Fibroblast of skin of abdomen (primary cell): ENCODE measurements around the gene SLC26A6.

Source experiments
- DNase-seq: peaks from one replicate; pipeline ENCODE4 v3.0.0-alpha.2; 2013

Gene SLC26A6

DNA sequence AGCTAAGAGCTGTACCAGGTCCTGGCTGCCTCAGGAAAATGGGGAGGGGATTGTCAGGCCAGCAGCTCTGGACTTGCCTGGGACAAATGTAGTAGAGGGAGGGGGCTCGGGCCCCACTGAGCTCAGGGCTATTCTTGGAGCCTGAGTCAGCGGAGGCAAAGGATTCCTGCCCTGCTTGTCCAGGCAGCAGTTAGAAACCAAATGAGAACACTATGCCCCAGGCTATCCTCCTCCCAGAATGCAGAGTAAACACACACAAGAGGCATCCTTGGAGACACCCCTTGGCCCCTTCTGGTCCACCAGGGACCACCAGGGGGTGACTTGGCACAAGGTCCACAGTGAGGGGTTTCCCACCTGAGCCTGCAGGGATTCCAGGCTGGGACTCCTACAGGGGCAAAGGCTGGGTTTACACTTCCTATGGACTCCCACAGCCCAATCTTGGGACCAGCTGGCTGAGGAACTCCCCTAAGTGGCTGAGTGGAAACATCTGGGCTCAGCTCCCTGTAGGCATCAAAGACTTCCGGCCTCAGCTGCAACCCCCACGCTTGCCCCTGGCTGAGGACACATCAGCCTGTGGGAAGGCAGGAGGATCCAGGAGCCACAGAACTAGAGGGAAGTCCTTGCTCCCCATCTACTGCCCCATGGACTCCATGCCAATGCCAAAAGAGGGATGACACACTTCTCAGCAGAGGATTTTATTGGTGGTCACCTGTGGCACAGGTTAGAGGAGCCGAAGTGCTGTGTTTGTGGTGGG lies 36.8 kb downstream of the SLC26A6 start:
- DNase-seq: peak; percentile 91

- DNase-seq: no peak
Measured at GRCh38 chr3:48597408-48597800, 37.9 kb downstream of the SLC26A6 start.

- DNase-seq: no peak
Measured at GRCh38 chr3:48596676-48597407, 38.4 kb downstream of the SLC26A6 start.

DNA sequence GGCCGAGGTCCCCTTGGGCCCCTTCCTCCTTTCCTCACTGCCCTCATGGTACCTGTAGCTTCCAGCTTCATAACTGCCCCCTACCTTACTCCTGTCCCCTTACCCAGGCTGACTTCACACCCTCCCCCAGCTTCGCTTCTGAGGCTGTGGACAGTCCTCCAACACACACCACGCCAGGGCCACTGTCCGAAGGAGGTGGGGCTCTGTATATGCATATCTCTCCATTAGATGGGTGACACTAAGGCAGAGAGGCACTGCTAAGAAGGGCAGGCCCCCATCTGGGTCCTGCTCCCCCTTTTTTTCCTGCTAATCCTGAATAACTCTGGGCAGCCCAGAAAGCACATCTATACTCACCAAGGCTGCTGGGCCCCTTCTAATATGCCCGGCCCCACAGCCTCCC lies 39.1 kb downstream of the SLC26A6 start:
- no peak for DNase-seq

GRCh38 chr3:48595526-48596121 lies 39.6 kb downstream of the SLC26A6 start:
- peak; percentile 91 for DNase-seq

GRCh38 chr3:48595075-48595525 lies 40.2 kb downstream of the SLC26A6 start, which contains the start of gene COL7A1:
Gene COL7A1 (minus strand): TSS chr3:48595329. CDS start chr3:48595159, 170 bp downstream.
- no peak for DNase-seq

DNA sequence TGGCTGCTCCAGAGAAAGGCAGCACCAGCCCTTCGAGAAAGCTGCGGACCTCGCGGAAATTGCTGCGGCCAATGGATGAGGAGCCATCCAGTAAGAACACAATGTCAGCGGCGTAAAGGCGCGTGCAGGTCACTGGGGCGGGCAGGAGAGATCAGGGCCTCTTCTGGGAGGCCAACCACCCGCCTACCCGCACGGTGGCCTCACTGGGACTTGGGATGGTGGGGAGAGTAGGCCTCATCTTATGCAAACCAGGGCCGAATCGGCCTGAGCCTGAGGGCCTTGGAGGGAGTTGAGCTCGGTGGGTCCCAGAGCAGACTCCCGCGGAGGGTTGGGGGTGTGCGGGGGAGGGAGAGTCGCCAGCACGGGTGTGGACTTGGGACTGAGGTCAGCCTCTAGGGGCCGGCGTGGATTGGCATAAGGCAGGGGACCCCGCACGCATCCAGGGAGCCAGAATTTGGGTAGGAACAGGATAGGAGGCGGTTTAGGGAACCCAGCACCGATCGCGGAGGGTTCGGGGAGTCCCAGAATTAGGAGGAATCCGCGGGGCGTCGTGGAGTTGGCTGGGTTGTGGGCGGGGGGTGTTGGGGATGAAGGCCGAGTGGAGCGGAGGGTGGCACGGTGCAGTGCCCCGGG lies 40.7 kb downstream of the SLC26A6 start:
- no peak for DNase-seq

GRCh38 chr3:48593337-48593736 lies 41.9 kb downstream of the SLC26A6 start:
- DNase-seq: no peak

- no peak for DNase-seq
Measured at GRCh38 chr3:48592519-48593087, 42.7 kb downstream of the SLC26A6 start.

DNA sequence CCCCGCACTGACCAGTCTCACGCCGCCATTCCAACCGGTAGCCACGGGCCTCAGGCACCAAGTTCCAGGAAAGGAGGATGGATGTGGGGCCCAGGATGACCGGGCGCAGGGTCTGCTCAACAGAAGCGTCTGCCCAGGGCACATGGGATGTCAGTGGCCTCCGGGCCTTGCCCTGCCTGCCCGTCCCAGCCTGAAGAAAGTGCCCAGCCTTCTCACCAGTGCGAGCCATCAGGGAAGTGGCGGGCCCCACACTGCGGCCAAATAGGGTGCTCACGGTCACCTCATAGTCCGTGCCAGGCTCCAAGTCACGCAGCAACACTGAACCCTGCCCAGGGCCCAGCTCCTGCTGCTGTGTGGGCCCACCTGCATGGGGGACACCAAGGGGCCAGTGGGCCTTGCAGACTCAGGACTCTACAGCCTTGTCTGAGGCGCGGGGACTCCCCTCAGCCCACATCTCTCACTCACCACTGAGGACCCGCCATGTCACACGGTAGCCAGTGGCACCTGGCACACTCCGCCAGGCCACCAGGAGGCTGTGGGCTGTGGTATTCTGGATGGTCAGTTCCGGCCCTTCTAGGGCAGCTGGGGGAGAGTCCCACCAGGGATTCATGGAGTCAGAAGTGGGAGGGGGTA lies 43.3 kb downstream of the SLC26A6 start:
- no peak for DNase-seq

DNA sequence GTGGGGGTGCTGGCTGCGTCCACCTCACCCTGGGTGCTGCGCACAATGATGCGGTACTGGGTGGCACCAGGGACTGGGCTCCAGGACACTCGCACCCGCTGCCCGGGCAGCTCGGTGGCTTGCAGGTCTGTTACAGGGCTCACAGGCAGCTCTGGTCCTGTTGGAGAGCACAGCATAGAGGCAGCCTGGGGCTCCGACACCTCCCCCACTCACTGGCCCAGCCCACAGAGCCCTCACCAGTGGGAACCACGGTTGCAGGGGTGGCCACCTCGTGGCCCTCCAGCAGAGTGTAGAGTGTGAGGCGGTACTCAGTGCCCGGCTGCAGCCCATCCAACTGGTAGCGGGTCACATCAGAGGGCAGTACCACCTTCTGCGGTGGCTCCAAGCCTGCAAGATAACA lies 43.8 kb downstream of the SLC26A6 start:
- DNase-seq: no peak

- no peak for DNase-seq
Measured at GRCh38 chr3:48588230-48588629, 47.0 kb downstream of the SLC26A6 start.

- DNase-seq: no peak
Measured at GRCh38 chr3:48587686-48588085, 47.6 kb downstream of the SLC26A6 start.

GRCh38 chr3:48585411-48585810 lies 49.9 kb downstream of the SLC26A6 start:
- no peak for DNase-seq

- no peak for DNase-seq
Measured at GRCh38 chr3:48584836-48585235, 50.4 kb downstream of the SLC26A6 start.

DNA sequence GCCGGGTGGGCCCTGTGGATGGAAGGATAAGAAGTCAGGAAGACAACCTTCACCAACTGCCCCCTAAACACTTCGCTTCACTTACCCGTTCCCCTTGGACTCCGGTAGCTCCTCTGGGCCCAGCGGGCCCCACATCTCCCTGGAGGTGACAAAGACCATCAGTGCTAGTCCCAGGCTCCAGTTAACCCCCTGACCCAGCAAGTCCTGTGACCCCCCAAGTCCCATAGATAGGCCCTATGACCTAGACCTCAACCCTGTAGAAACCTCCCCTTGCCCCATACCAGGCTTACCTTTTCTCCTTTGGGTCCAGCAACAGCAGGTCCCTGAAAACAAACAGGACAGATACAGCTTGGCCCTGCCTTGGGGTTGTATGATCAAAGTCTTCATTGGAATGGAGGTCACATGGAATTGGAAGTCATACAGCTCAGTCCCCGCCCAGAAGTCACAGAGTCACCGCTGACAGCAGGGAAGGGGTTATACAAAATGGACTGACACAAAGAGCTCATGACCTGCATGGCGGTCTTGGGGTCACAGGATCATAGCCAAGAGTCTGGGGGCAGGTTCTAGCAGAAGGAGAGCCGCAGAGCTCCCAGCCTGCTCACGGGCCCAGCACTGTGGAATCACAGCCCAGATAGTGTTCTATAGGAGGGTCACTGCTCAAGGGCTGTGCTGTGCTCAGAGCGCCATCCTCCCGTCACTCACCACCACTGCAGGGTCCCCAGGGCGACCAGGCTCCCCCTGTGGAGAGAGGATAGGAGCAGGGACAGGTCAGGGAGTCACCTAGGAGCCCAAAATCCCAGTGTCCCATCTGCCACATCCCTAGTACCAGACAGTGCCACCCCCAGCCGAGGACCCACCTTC lies 53.4 kb downstream of the SLC26A6 start:
- no peak for DNase-seq

GRCh38 chr3:48576647-48577046 lies 58.6 kb downstream of the SLC26A6 start:
- DNase-seq: no peak
